SW 1271 (cell line): ENCODE results near the gene C16orf90.
A peak's percentile ranks its signal among the peaks of the same experiment; 100 is the strongest.
"Not testable (repeated sequence)": the region's sequence is repeated elsewhere in the genome, so short reads cannot be mapped to it uniquely, and the experiment has no call there.

Experiments
- DNase-seq, 2 experiments: peaks; one replicate each; lab custom pipeline; 2025; lab: John Stamatoyannopoulos, UW

The C16orf90 gene

GRCh38 chr16:3513892-3514583 lies 18.7 kb upstream of the C16orf90 start:
- DNase-seq: no peak

GRCh38 chr16:3511286-3512180 lies 16.2 kb upstream of the C16orf90 start:
- DNase-seq: no peak

- no peak for DNase-seq
Measured at GRCh38 chr16:3510416-3510815, 15.1 kb upstream of the C16orf90 start.

- DNase-seq: no peak
Measured at GRCh38 chr16:3509470-3509928, 14.2 kb upstream of the C16orf90 start.

GRCh38 chr16:3508736-3509135 lies 13.4 kb upstream of the C16orf90 start:
- no peak for DNase-seq

- no peak for DNase-seq
Measured at GRCh38 chr16:3503523-3503922, 8.2 kb upstream of the C16orf90 start.

GRCh38 chr16:3501783-3502400 lies 6.6 kb upstream of the C16orf90 start:
- DNase-seq: peak in 1 of 2 experiments; percentile 71

GRCh38 chr16:3501412-3501761 lies 6.1 kb upstream of the C16orf90 start:
- DNase-seq: not testable (repeated sequence)

- DNase-seq: no peak
Measured at GRCh38 chr16:3498988-3499387, 3.7 kb upstream of the C16orf90 start.

GRCh38 chr16:3497771-3498170 lies 2.5 kb upstream of the C16orf90 start:
- DNase-seq: no peak

GRCh38 chr16:3496386-3496785 lies 1.1 kb upstream of the C16orf90 start:
- DNase-seq: no peak

GRCh38 chr16:3494386-3494973 lies 809 bp downstream of the C16orf90 start:
- DNase-seq: no peak

GRCh38 chr16:3492356-3492755 lies 2.9 kb downstream of the C16orf90 start:
- no peak for DNase-seq

GRCh38 chr16:3490911-3491629 lies 4.2 kb downstream of the C16orf90 start:
- no peak for DNase-seq

- DNase-seq: no peak
Measured at GRCh38 chr16:3488801-3489200, 6.5 kb downstream of the C16orf90 start.

GRCh38 chr16:3487521-3488410 lies 7.5 kb downstream of the C16orf90 start:
- no peak for DNase-seq

- no peak for DNase-seq
Measured at GRCh38 chr16:3486506-3487215, 8.6 kb downstream of the C16orf90 start.

- no peak for DNase-seq
Measured at GRCh38 chr16:3485821-3486505, 9.3 kb downstream of the C16orf90 start.

- DNase-seq: no peak
Measured at GRCh38 chr16:3485097-3485745, 10.1 kb downstream of the C16orf90 start.
